GM18505 (cell line): ENCODE data around the gene CDC42BPG.

Experiments used
- ATAC-seq: cut with Tn5 transposase; IDR thresholded peaks from one replicate; pipeline ENCODE4 v1.9.1; 2021; ENCODE audit not compliant: unreplicated experiment
- POLR2A ChIP-seq: IDR thresholded peaks from 4 replicates; pipeline ENCODE4 v1.6.1; 2011; ENCODE audit warnings: borderline replicate concordance; ENCODE audit not compliant: insufficient read depth, insufficient read length; ENCODE audit errors: extremely low read depth

Gene CDC42BPG, protein sequence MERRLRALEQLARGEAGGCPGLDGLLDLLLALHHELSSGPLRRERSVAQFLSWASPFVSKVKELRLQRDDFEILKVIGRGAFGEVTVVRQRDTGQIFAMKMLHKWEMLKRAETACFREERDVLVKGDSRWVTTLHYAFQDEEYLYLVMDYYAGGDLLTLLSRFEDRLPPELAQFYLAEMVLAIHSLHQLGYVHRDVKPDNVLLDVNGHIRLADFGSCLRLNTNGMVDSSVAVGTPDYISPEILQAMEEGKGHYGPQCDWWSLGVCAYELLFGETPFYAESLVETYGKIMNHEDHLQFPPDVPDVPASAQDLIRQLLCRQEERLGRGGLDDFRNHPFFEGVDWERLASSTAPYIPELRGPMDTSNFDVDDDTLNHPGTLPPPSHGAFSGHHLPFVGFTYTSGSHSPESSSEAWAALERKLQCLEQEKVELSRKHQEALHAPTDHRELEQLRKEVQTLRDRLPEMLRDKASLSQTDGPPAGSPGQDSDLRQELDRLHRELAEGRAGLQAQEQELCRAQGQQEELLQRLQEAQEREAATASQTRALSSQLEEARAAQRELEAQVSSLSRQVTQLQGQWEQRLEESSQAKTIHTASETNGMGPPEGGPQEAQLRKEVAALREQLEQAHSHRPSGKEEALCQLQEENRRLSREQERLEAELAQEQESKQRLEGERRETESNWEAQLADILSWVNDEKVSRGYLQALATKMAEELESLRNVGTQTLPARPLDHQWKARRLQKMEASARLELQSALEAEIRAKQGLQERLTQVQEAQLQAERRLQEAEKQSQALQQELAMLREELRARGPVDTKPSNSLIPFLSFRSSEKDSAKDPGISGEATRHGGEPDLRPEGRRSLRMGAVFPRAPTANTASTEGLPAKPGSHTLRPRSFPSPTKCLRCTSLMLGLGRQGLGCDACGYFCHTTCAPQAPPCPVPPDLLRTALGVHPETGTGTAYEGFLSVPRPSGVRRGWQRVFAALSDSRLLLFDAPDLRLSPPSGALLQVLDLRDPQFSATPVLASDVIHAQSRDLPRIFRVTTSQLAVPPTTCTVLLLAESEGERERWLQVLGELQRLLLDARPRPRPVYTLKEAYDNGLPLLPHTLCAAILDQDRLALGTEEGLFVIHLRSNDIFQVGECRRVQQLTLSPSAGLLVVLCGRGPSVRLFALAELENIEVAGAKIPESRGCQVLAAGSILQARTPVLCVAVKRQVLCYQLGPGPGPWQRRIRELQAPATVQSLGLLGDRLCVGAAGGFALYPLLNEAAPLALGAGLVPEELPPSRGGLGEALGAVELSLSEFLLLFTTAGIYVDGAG (N-terminal part only)

DNA sequence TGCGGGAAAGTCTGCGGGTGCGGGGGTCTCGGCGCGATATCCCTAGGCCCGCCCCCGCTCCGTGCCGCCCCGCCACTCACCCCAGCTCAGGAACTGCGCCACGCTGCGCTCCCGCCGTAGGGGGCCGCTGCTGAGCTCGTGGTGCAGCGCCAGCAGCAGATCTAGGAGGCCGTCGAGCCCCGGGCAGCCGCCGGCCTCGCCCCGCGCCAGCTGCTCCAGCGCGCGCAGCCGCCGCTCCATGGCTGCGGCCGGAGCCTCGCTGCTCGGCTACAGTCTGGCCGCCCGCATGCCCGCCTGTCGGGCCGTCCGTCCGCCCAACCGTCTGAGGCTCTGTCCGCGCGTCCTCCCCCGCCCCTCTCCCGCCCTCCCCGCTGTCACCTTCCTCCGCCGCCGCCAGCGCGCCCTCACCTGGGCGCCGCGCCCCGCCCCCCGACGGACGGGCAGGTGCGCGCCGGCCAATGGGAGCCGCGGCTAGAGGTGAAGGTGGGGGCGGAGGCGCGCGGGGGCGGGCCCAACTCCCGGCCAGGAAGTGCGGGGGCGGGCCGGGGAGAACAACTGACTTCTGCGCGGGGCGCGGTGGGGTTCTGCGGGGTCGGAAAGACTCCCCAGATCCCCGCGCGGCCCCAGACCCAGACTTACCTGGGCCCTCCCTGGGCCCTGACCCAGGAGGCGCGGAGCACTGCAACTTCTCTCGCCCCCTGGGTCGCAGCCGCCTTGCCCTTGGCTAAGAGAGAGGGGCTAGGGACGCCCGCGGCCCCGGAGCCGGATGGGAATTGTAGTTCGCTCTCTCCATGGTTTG lies at the start of gene CDC42BPG:
Gene CDC42BPG, minus strand, starts transcription at position 324 of the 799 bp plus-strand sequence. Its CDS starts 84 bp downstream, at position 240.
- TF ChIP-seq POLR2A, result no peak
- ATAC-seq, result no peak

DNA sequence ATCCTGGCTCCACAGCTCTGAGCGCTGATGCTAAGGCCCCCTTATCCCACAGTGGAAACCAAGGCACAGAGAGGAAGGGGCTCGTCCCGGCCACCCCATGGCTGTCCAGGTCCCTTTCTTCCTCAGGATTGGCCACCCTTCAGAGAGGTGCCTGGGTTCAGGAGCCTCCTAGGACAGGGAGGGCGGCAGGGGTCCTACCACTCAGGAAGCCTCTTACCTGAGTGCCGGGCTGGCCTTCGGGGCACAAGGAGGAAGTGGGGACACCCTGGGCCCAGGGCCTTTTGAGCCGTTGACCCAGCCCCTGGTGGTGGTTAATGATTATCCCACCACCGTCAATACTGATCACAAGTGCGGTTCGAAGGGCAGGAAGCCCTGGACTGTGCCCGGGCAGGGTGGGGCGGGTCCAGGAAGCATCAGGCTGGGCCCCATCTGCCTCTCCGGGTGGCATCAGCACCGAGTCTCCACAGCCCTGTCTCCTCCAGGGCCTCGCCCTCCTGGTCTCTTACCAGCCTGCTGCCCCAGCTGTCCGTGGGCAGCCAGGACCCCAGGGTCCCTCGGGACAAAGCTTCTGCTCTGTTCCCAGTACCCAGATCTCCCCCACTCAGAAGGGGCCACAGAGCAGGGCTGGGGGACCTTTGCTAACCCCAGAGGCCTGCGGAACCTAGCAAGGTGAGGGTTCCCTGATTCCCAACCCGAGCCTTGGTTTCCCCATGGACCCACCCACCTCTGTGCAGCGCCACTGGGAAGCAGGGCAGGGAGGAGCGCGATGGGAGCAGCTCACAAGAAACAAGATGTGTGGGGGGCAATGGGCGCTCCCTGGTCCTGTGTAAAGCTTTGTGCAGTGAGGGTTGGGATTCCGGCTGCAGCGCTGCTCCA lies 49.0 kb upstream of the CDC42BPG start:
- ATAC-seq, result no peak
- TF ChIP-seq POLR2A, result no peak

DNA sequence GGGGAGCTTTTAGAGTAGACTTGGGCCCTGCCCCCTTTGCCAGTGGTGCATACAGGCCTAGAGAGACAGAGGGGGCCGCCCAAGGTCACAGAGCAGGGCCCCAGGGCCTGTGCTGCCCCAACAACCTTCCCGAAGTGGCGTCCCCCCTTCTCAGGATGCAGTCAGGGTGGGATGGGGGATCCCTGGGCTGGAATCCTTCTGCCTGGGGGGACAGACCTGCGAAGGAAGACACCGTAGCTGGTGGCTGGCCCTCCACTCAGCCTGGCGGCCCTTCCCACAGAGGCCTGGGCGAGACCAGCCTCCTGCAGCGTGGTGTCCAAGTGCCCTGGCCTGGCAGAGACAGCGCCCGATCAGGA lies 48.4 kb upstream of the CDC42BPG start:
- TF ChIP-seq POLR2A, result no peak
- ATAC-seq, result no peak

DNA sequence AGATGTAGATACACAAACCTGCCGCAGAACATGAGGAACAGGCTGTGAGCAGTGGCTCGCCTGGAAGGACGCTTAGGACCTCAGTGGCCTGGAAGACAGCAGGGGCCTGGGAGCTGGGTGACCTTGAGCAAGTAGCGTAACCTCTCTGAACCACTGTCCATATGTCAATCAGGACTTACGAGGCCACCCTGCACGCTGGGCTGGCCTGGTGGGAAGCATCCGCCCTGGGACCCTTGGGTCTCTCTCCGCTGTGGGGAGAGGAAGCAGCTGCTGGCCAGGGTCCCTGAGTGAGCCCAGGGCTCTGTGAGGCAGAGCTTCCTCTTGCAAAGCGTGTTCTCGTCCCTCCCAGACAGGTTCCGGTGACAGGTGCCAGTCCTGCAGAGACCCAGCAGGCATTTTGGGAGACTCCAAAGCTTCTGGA lies 48.0 kb upstream of the CDC42BPG start:
- TF ChIP-seq POLR2A, result no peak
- no peak for ATAC-seq

DNA sequence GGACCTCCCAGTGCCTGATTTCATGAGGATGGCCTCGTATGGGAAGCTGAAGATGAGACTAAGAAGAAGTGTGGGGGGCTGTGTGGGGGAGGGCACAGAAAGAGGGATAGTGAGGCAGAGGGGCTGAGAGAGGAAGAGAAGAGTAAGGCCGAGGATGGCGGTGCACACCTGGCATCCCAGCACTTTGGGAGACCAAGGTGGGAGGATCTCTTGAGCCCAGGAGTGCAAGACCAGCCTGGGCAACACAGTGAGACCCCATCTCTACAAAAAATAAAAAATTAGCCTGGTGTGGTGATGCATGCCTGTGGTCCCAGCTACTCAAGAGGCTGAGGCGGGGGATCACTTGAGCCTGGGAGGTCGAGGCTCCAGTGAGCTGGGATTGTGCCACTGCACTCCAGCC lies 47.4 kb upstream of the CDC42BPG start:
- no peak for TF ChIP-seq POLR2A
- no peak for ATAC-seq

DNA sequence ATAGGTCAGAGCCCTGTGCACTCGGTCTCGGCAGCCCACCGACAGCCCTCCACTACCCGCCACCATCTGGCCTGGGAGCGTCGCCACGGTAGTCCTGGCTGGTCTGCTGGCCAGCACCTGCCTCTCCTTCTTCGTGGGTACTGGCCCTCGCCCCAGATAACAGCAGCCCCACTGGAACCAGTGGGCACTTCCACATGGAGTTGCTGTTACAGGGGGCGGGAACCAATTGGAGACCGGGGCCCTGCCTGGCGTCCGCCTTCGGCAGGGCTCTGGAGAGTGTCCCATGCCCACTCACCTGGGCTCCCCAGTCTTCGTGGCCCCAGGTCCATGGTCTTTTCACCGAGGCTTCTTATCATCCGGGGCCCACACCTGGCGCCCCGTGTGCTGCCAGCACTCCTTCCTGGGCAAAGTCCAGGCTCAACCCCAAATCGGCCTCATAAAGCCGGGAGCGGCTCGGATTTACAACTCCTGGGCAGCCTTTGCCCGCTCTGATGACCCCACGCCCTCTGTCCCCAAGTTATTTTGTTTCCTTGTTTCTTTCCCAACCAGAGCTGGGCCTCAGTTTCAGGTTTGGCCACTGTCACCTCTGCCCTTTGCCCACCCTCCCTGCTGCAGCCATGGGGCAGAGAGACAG lies 46.9 kb upstream of the CDC42BPG start:
- TF ChIP-seq POLR2A, result no peak
- no peak for ATAC-seq

DNA sequence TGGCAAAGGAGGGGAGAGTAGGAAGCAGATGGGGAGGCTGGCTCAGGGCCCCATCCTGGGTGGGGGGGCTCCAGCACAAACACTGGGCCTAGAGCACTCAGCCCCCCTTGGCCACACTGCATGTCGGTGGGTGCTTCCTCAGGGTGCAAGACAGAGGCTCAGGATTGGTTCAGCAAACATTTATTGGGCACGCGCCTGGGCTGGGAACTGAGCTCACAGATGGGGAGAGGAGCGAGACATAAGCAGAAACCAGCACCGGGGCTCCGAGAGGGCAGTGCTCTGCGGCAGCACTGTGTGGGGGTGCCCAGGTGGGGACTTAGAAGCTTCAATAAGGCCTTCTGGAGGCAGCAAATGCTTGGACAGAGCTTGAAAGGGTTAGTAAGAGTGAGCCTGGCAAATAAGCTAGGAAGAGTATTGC lies 46.1 kb upstream of the CDC42BPG start:
- TF ChIP-seq POLR2A, result no peak
- no peak for ATAC-seq

DNA sequence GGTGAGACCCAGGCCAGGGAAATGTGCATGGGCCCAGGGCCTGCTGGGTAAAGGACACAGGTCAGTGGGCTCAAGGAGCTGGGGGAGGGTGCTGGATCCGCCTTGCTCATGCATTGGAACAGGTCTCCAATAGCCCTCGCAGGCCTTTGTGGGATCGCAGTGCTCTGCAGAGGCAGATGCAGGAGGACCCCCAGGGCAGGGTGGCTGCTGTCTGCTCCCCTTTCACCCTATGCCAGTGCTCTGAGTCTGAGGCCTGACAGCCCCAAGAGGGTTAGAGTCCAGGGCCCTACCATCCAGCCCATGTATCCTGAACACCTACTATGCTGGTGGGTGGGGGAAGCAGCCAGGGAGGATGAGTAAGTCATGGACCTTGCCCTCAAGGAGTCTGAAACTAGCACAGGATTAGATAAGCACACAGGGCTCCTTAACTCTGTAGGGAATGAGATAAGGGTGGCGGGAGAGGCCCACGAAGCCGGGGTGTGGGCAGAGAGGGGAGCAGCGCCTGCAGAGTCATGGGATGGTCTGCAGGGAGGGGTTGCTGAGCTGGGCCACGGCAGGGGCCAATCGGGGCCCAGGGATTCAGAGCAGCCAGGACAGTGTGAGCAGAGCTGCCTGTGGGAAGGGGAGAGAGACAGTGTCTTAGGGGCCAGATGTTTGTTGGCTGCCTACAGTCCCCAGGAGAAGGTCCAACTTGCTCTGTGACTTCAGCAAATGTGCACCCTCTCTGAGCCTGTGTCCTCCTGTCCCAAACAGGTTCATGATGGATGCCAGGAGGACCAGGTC lies 44.5 kb upstream of the CDC42BPG start:
- TF ChIP-seq POLR2A, result no peak
- ATAC-seq, result no peak

DNA sequence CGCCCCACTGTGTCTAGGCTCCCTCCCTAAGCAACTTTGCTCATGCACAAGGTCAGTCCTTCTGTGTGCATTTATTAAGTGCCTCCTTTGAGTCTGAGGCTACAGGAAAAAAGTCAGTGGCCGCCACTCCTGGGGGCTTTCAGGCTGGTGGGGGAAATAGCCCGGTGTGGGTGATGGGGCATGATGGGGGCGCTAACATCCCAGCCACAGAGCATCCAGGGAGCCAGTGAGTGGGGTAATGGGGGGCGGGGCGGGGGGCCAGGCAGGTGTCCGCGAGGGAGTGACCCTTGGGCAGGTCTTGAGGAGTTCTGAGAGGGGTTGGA lies 43.9 kb upstream of the CDC42BPG start:
- no peak for TF ChIP-seq POLR2A
- ATAC-seq, result no peak

DNA sequence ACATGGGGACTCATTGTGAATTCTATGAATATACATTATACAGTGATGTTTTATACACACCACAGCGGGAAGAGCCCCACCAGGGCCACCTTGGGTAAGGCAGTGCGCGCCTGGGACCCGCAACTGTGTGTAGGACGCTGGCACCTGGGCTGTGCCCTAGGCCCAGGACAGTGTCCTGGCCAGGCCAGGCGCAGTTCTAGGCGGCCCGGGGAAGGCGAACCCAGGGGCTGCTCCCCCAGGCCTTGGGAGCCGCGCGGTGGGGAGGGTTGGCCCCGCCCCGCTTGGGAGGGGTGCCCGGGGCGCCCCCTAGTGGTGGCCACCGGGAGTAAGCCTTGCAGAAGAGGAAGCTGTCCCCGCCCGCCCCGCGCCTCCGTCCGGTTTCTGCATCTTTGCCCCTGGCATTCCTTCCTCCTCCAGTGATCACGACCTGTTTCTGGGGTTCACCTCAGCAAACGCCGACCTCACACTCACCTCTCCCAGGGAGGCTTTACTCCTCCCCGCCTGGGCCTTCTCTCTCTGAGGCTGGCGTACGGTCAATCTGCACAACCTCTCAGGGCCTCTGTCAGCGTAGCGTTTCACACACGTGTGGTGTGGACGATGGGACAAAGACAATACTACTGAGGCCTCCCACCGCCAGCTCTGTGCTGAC lies 43.4 kb upstream of the CDC42BPG start:
- TF ChIP-seq POLR2A, result peak; percentile 34
- ATAC-seq, result peak; percentile 67
